HepG2 (cell line): ENCODE results near the gene CMTM4. TPM values are rescaled to one million over a fixed set of nuclear protein-coding genes. Genes with fewer than 3 reads are reported as not detected.

Experiments used
- ATAC-seq: fragments of 200-7000 bp; cut with Tn5 transposase; 3 replicates; pipeline ENCODE4 v1.9.1; 2020; ENCODE audit warnings: mild to moderate bottlenecking, moderate library complexity
- BruUV-seq: library from RNA; stranded (reverse); fragments of 400-500 nt; replicated peaks from 2 replicates; lab custom pipeline; 2021; lab: Mats Ljungman, UMichigan
- CTCF ChIA-PET: fragments of 300-600 bp; formaldehyde crosslinking; extraction: SDS; loops from one replicate; lab custom pipeline; 2021; ENCODE audit warnings: low total read pairs, inconsistent platforms, low intra/inter-chr PET ratio; lab: Yijun Ruan, JAX
- POLR2A ChIA-PET: fragments of 350-600 bp; sonication (Branson Sonifier 250); formaldehyde crosslinking; loops from one replicate; lab custom pipeline; 2020; ENCODE audit warnings: antibody characterized with exemption, inconsistent platforms; lab: Yijun Ruan, JAX
- DNase-seq: peaks from one replicate; pipeline ENCODE4 v3.0.0-alpha.2; 2015; ENCODE audit warnings: low spot score
- FAIRE-seq: peaks from 3 replicates; lab custom pipeline; 2011; peaks lifted over from hg19 to GRCh38; lab: Jason Lieb, UNC
- H2AFZ ChIP-seq: one replicate; pipeline ENCODE4 v1.6.1; 2011; ENCODE audit warnings: low read length, inconsistent platforms
- H3K27ac ChIP-seq: fragments of 300-600 bp; 3 replicates; pipeline ENCODE4 v1.8.0; 2011; ENCODE audit warnings: mixed run types, mild to moderate bottlenecking, mixed read lengths, low read length, inconsistent platforms; ENCODE audit not compliant: insufficient read depth; ENCODE audit errors: extremely low read length
- H3K27me3 ChIP-seq, 2 experiments: fragments of 200-600 bp in 1 of 2; 2 replicates in 1 of 2; 3 replicates in 1 of 2; pipeline versions ENCODE4 v1.6.0 to v1.8.0; 2011; ENCODE audit warnings: low read length in 2 of 2, mild to moderate bottlenecking in 2 of 2, moderate library complexity in 2 of 2, inconsistent platforms in 1 of 2; ENCODE audit not compliant: insufficient read depth in 2 of 2, control insufficient read depth in 1 of 2
- H3K36me3 ChIP-seq, 2 experiments: fragments of 200-600 bp in 1 of 2; replicated peaks in 1 of 2; 2 replicates in 1 of 2; 3 replicates in 1 of 2; pipeline versions ENCODE4 v1.5.1 to v1.8.0; 2011; ENCODE audit warnings: low read length in 2 of 2, inconsistent platforms in 1 of 2; ENCODE audit not compliant: insufficient read depth in 2 of 2, control insufficient read depth in 1 of 2
- H3K4me1 ChIP-seq: 2 replicates; pipeline ENCODE4 v1.5.1; 2012; ENCODE audit warnings: low read length, inconsistent platforms; ENCODE audit not compliant: insufficient read depth
- H3K4me2 ChIP-seq: 2 replicates; pipeline ENCODE4 v1.6.0; 2011; ENCODE audit warnings: low read depth, low read length, inconsistent platforms
- H3K4me3 ChIP-seq, 3 experiments: fragments of 200-600 bp in 1 of 3; sonication (generic), shearing (Covaris generic) in 1 of 3; replicated peaks in 1 of 3; 2 replicates each; pipeline ENCODE4 v1.5.1; 2011 to 2016; ENCODE audit warnings: low read length in 3 of 3, inconsistent platforms in 2 of 3, low read depth in 2 of 3, mild to moderate bottlenecking in 2 of 3, control low read depth in 1 of 3, mixed read lengths in 1 of 3; ENCODE audit not compliant: insufficient read depth in 1 of 3
- H3K79me2 ChIP-seq: one replicate; pipeline ENCODE4 v1.6.1; 2011; ENCODE audit warnings: low read length, inconsistent platforms; ENCODE audit not compliant: insufficient read depth
- H3K9ac ChIP-seq: 2 replicates; pipeline ENCODE4 v1.6.0; 2011; ENCODE audit warnings: mild to moderate bottlenecking, low read depth, low read length, inconsistent platforms; ENCODE audit not compliant: insufficient read depth
- H3K9me3 ChIP-seq: 2 replicates; pipeline ENCODE4 v1.5.1; 2012; ENCODE audit warnings: mild to moderate bottlenecking, low read length
- H4K20me1 ChIP-seq: 2 replicates; pipeline ENCODE4 v1.6.0; 2011; ENCODE audit warnings: inconsistent platforms, mild to moderate bottlenecking, low read length, moderate library complexity; ENCODE audit not compliant: insufficient read depth
- DNMT3B ChIP-seq: conservative IDR thresholded peaks from 2 replicates; pipeline ENCODE4 v1.6.1; 2016; ENCODE audit warnings: missing biosample characterization, control low read depth
- ESRRA ChIP-seq: sonication (generic); formaldehyde crosslinking; IDR thresholded peaks from 2 replicates; pipeline ENCODE4 v1.5.1; 2020; ENCODE audit warnings: mild to moderate bottlenecking, low read depth, missing genetic modification reagents
- GATA4 ChIP-seq: sonication (generic); IDR thresholded peaks from 2 replicates; pipeline ENCODE4 v1.6.1; 2016; ENCODE audit warnings: antibody characterized with exemption, low read depth, borderline replicate concordance
- HDAC6 ChIP-seq: fragments of 200-600 bp; sonication (generic); IDR thresholded peaks from 2 replicates; pipeline ENCODE4 v1.7.0; 2017; ENCODE audit warnings: mild to moderate bottlenecking, antibody characterized with exemption, low read length, low read depth
- KDM5A ChIP-seq: fragments of 200-600 bp; sonication (generic); IDR thresholded peaks from 2 replicates; pipeline ENCODE4 v1.7.0; 2018; ENCODE audit warnings: antibody characterized with exemption, mild to moderate bottlenecking, low read length, borderline replicate concordance
- NCOA5 ChIP-seq: sonication (generic); formaldehyde crosslinking; IDR thresholded peaks from 2 replicates; pipeline ENCODE4 v1.4.0; 2020; ENCODE audit warnings: missing genetic modification reagents
- NKX3-1 ChIP-seq: sonication (generic); formaldehyde crosslinking; IDR thresholded peaks from 2 replicates; pipeline ENCODE4 v1.5.0; 2020; ENCODE audit warnings: missing genetic modification reagents
- NONO ChIP-seq, 2 experiments: fragments of 450-650 bp in 1 of 2; sonication (generic) in 1 of 2; formaldehyde crosslinking in 1 of 2; IDR thresholded peaks in 1 of 2; conservative IDR thresholded peaks in 1 of 2; 2 replicates each; pipeline versions ENCODE4 v1.6.1 to v1.8.0; 2017 to 2022; ENCODE audit warnings: mild to moderate bottlenecking in 1 of 2, missing genetic modification reagents in 1 of 2, moderate library complexity in 1 of 2
- NR2F2 ChIP-seq: IDR thresholded peaks from 2 replicates; pipeline ENCODE4 v1.6.1; 2012; ENCODE audit warnings: low read depth, inconsistent platforms, borderline replicate concordance
- RXRA ChIP-seq: sonication (generic); formaldehyde crosslinking; IDR thresholded peaks from 2 replicates; pipeline ENCODE4 v1.5.1; 2020; ENCODE audit warnings: missing genetic modification reagents
- ZBTB33 ChIP-seq: sonication (generic); formaldehyde crosslinking; IDR thresholded peaks from 2 replicates; pipeline ENCODE4 v1.4.0; 2020; ENCODE audit warnings: missing genetic modification reagents
- ZNF570 ChIP-seq: sonication (generic); formaldehyde crosslinking; IDR thresholded peaks from 2 replicates; pipeline ENCODE4 v1.4.0; 2020; ENCODE audit warnings: mild to moderate bottlenecking, missing genetic modification reagents, borderline replicate concordance
- ZNF629 ChIP-seq: sonication (generic); formaldehyde crosslinking; conservative IDR thresholded peaks from 2 replicates; pipeline ENCODE4 v1.5.0; 2020; ENCODE audit warnings: missing genetic modification reagents
- ZNF674 ChIP-seq: sonication (generic); formaldehyde crosslinking; IDR thresholded peaks from 2 replicates; pipeline ENCODE4 v1.5.0; 2020; ENCODE audit warnings: low read depth, mild to moderate bottlenecking, missing genetic modification reagents
- ZNF720 ChIP-seq: sonication (generic); formaldehyde crosslinking; IDR thresholded peaks from 2 replicates; pipeline ENCODE4 v1.4.0; 2020; ENCODE audit warnings: missing genetic modification reagents
- ZNF737 ChIP-seq: sonication (generic); formaldehyde crosslinking; IDR thresholded peaks from 2 replicates; pipeline ENCODE4 v1.5.0; 2020; ENCODE audit warnings: missing genetic modification reagents, mild to moderate bottlenecking, borderline replicate concordance
- ZSCAN9 ChIP-seq: IDR thresholded peaks from 2 replicates; pipeline ENCODE4 v1.6.1; 2016; ENCODE audit warnings: borderline replicate concordance
- WGBS: methylation state at CpG from one replicate; pipeline ENCODE4 v1.1.6; 2017; ENCODE audit warnings: low lambda C conversion rate; 5-methylcytosine and 5-hydroxymethylcytosine counted together
- in situ Hi-C: cut with HindIII; loops from 2 replicates; pipeline ENCODE4 v1.10.0; 2017; ENCODE audit warnings: low pct_unique_long_range_greater_than_20kb; ENCODE audit not compliant: extremely low pct_ligation_motif_present
- intact Hi-C: fragments of 100-400 bp; cut with micrococcal nuclease; formaldehyde crosslinking; loops from one replicate; pipeline ENCODE4 v1.10.0; 2022; ENCODE audit not compliant: unreplicated experiment
- polyA plus RNA-seq, 8 experiments: library from polyadenylated mRNA; depleted of rRNA in 3 of 8; stranded (reverse) in 7 of 8; unstranded in 1 of 8; fragments of >200 nt; fragmentation: Illumina TruSeq in 4 of 8; extraction: Trizol in 4 of 8; gene quantifications; 2 replicates each; pipeline versions ENCODE4 v1.2.1 to v1.2.3, GENCODE V29; 2011 to 2016; ENCODE audit warnings: low read depth in 4 of 8, missing spikeins in 1 of 8, mixed read lengths in 1 of 8; ENCODE audit not compliant: insufficient read depth in 1 of 8
- total RNA-seq, 5 experiments: library from RNA; depleted of rRNA; stranded (reverse); fragments of >200 nt; fragmentation: Illumina TruSeq; extraction: Trizol; gene quantifications; 2 replicates each; pipeline ENCODE4 v1.2.3, GENCODE V29; 2016; ENCODE audit warnings: low read depth in 1 of 5

CMTM4 gene
- total and polyA plus RNA-seq, 2 of the 13 experiments (the other 11 are each of a cell fraction or from before 2014, with no cell fraction given), result 32.0 to 36.3 TPM

GRCh38 chr16:66701026-66701425 is 4.5 kb upstream of the CMTM4 start (continued):
- no peak for TF ChIP-seq ZSCAN9 (CRISPR knock-in tag)

- WGBS, result 5% methylated on average over 1 of the region's 1 CpG
- Histone ChIP-seq H4K20me1 (no peaks in the 10 kb centered on the region), H3K4me1 (peaks cover 34% of the 10 kb centered on the region), H2AFZ (no peak overlapping the region), H3K9ac (no peak overlapping the region), H3K9me3 (no peaks in the 10 kb centered on the region), H3K36me3 (no peaks in the 10 kb centered on the region), H3K79me2 (peaks cover 9% of the 10 kb centered on the region), H3K27ac (no peak overlapping the region), H3K4me3 (no peak overlapping the region), H3K27me3 (peaks cover 0 to 14% of the 10 kb centered on the region in 2 experiments; a peak in 2 of 5 replicates), H3K4me2 (no peak overlapping the region)
- ChIA-PET POLR2A (no interaction called here), CTCF (no interaction called here)
- intact Hi-C loops, result no loop called here
- TF ChIP-seq ZNF570 (CRISPR knock-in tag), result no peak
- no peak for TF ChIP-seq ZNF629 (CRISPR knock-in tag)
- no peak for TF ChIP-seq ZNF737
- no peak for TF ChIP-seq NR2F2
- no peak for TF ChIP-seq KDM5A
- TF ChIP-seq NKX3-1 (CRISPR knock-in tag), result no peak
- BruUV-seq, result no TSS peak
- in situ Hi-C loops, result no loop called here
- FAIRE-seq, result no peak
- DNase-seq, result no peak
- ATAC-seq, result no peak
These were observed 3.4 kb upstream of the CMTM4 start for GRCh38 chr16:66699898-66700297.

- CTCF ChIA-PET, result no interaction called here
- no peak for ATAC-seq
- H3K9me3 ChIP-seq, result no peaks in the 10 kb centered on the region
- DNase-seq, result no peak
- 44% methylated on average over 7 of the region's 7 CpGs for WGBS
- H4K20me1 ChIP-seq, result no peaks in the 10 kb centered on the region
- no peak overlapping the region for H3K4me3 ChIP-seq
- no peaks in the 10 kb centered on the region for H3K36me3 ChIP-seq
- no peak overlapping the region for H2AFZ ChIP-seq
- FAIRE-seq, result no peak
- peaks cover 0 to 7% of the 10 kb centered on the region in 2 experiments; a peak in 2 of 5 replicates for H3K27me3 ChIP-seq
- no peak overlapping the region for H3K4me2 ChIP-seq
- no peak overlapping the region for H3K27ac ChIP-seq
- POLR2A ChIA-PET, result no interaction called here
- peaks cover 46% of the 10 kb centered on the region for H3K4me1 ChIP-seq
- in situ Hi-C loops, result no loop called here
- no peak overlapping the region for H3K9ac ChIP-seq
- intact Hi-C loops, result no loop called here
- H3K79me2 ChIP-seq, result peaks cover 11% of the 10 kb centered on the region
- no TSS peak for BruUV-seq
- TF ChIP-seq ESRRA (CRISPR knock-in tag) (no peak), ZBTB33 (CRISPR knock-in tag) (no peak), NCOA5 (CRISPR knock-in tag) (no peak), ZNF674 (CRISPR knock-in tag) (no peak), ZNF720 (CRISPR knock-in tag) (no peak), RXRA (CRISPR knock-in tag) (no peak), DNMT3B (CRISPR knock-in tag) (no peak), NONO (IDR thresholded peaks at IDR 0.05) (no peak), NONO (CRISPR knock-in tag; conservative IDR thresholded peaks at IDR 0.05) (no peak), GATA4 (no peak), HDAC6 (no peak)
These were observed 1.5 kb upstream of the CMTM4 start for GRCh38 chr16:66698046-66698445.
